HG03159 (cell line): ENCODE data around the gene GPR155.
A peak's percentile ranks its signal among the peaks of the same experiment; 100 is the strongest.
"Not testable (repeated sequence)": the region's sequence is repeated elsewhere in the genome, so short reads cannot be mapped to it uniquely, and the experiment has no call there.

Experiments
- ATAC-seq: cut with Tn5 transposase; IDR thresholded peaks from one replicate; pipeline ENCODE4 v1.9.1; 2021; ENCODE audit warnings: mild to moderate bottlenecking, moderate library complexity; ENCODE audit not compliant: unreplicated experiment

The GPR155 gene

GRCh38 chr2:174439323-174439722 is 47.5 kb downstream of the GPR155 start:
- no peak for ATAC-seq

GRCh38 chr2:174438146-174438886 is 48.5 kb downstream of the GPR155 start:
- ATAC-seq, result no peak

DNA sequence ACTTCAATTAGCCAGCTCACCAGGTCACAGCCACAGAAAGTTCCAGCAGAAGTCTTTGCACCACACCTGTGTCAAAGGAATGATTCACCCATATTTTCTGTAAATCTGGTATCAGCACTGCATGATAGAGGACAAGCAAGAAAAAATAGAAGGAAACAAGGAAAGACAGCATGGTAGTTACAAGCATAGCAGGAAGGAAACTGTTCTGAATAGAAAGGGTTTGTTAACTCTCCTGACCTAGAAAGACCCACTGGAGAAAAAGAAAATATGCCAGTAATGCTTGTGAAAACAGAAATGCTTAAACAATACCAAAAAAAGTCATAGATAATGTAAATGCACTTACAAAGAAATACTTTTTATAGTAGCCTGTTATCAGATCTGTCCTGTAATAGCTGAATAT is 50.5 kb downstream of the GPR155 start:
- ATAC-seq, result no peak

DNA sequence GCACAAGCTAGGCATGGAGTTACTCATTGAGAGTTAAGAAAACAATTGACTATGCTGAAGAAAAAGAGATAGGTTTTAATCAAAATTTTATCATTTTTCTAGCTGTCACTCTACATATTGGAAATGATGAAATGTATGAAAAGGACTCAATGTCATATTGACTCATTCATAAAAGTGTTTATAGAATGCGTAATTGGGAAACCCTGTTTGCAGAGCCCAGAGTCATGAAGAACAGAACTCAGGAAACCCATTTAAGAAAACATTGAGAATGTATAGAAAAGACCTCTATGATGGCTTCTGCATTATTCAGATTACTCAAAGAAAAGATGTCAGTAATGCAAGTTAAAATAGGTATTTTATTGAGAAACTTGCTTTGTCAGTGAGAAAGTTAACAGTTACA is 54.9 kb downstream of the GPR155 start:
- no peak for ATAC-seq

GRCh38 chr2:174430066-174430465 is 56.8 kb downstream of the GPR155 start:
- ATAC-seq, result no peak

DNA sequence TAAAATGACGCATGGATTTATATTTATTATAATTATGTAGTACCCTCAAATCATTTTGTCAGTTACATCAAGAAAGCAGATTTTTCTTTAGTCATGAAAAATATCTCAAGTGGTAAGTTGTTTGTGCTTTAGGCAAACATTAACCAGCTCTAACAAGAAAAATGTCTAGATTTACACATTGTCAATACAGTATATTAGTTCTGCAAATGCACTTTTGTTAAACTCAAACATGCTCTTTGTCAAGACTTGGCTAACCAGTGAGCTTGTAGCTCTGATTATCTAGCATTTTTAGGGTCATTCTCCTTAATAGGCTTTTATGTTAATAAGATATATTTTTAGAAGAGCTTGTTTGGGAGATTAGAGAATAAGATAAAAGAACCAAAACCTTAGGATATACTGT is 58.6 kb downstream of the GPR155 start:
- no peak for ATAC-seq

DNA sequence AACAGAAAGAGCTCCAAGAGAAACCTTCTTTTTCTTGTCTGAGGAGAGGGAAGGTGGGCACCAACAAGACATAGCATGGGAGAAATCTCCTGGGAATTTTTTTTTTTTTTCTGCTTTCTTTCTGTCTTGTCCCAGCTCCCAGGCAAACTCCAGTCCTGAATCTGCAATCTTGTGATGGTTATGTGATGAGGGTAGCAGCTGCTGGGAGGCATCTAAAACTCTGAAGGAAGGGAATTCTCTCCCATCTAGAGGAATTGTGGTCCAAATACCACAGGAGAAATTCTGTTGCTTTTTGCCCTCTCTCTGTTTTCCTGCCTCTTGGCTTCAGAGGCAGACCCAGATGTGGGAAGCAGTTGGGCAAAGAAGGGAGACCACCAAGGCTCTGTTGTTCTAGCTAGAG is 74.6 kb downstream of the GPR155 start:
- ATAC-seq, result no peak

GRCh38 chr2:174410039-174410438 is 76.8 kb downstream of the GPR155 start:
- not testable (repeated sequence) for ATAC-seq

- no peak for ATAC-seq
Measured at GRCh38 chr2:174403628-174404027, 83.2 kb downstream of the GPR155 start.

GRCh38 chr2:174400853-174401252 is 86.0 kb downstream of the GPR155 start:
- no peak for ATAC-seq

- no peak for ATAC-seq
Measured at GRCh38 chr2:174399171-174399570, 87.7 kb downstream of the GPR155 start.

DNA sequence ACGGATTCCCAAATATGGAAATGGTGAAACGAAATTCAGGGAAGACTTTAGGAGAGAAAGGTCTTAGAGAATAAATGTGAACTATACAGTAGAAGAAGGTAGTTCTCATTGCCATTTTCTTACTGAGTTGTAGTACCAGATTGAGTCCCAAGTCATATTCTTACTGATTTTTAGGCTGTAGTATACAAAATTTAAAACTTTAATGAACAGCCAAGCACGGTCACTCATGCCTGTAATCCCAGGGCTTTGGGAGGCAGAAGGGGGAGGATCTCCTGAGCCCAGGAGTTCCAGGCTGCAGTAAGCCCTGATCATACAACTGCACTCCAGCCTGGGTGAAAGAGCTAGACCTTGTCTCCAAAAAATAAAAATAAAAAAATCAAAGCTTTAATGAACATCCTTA is 89.1 kb downstream of the GPR155 start:
- no peak for ATAC-seq

- peak; percentile 36 for ATAC-seq
Measured at GRCh38 chr2:174395969-174396630, 90.7 kb downstream of the GPR155 start.

GRCh38 chr2:174395284-174395968 is 91.4 kb downstream of the GPR155 start, which contains the start of gene SCRN3:
TSS of gene SCRN3 (plus strand) at chr2:174395730. CDS start at chr2:174398284, 2,554 bp downstream.
- peak; percentile 97 for ATAC-seq

- ATAC-seq, result no peak
Measured at GRCh38 chr2:174392706-174393105, 94.1 kb downstream of the GPR155 start.

- ATAC-seq, result not testable (repeated sequence)
Measured at GRCh38 chr2:174390303-174390702, 96.5 kb downstream of the GPR155 start.

DNA sequence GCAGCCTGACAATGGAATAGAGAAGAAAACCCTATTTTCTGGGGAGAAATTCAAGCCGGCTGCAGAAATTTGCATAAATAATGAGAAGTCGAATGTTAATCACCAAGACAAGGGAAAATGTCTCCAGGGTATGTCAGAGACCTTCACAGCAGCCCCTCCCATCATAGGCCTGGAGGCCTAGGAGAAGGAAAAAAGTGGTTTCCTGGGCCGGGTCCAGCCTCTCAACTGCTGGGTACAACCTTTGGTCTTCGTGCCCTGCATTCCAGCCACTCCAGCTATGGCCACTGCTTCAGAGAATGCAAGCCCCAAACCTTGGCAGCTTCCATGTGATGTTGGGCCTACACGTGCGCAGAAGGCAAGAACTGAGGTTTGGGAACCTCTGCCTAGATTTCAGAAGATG is 97.3 kb downstream of the GPR155 start:
- ATAC-seq, result no peak

GRCh38 chr2:174388706-174389105 is 98.1 kb downstream of the GPR155 start:
- ATAC-seq, result not testable (repeated sequence)

DNA sequence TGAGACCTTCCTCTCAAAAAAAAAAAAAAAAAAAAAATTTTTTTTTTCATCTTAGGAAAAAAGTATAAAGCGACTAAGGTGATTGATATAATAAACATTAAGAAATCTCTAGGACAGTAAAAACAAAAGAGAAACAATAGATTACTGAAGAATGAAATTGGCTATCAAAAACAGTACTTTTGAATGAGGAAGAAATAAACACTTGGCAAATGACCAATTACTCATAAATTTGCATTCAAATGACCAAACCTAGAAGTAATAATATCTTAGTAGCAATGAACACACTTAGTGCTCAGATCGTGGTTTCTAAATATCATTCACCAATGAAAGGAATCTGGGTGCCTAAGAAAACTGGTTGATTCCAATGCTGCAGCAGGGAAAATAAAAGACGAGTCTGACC is 101.6 kb downstream of the GPR155 start:
- no peak for ATAC-seq

GRCh38 chr2:174383796-174384195 is 103.0 kb downstream of the GPR155 start:
- no peak for ATAC-seq
